Endometrial microvascular endothelial cells (primary cell): ENCODE measurements around the gene ABCF3. TPM values are rescaled to one million over a fixed set of nuclear protein-coding genes. Genes with fewer than 3 reads are reported as not detected.

Experiments used
- in situ Hi-C: cut with HindIII; loops from 2 replicates; pipeline ENCODE4 v1.10.0; 2017; ENCODE audit warnings: low sequenced_read_pairs, low pct_unique_long_range_greater_than_20kb; ENCODE audit errors: inconsistent ontology term
- total RNA-seq: library from RNA; depleted of rRNA; stranded (reverse); fragments of >200 nt; gene quantifications from one replicate; pipeline ENCODE4 v1.2.3, GENCODE V29; 2015; ENCODE audit errors: inconsistent ontology term

The ABCF3 gene
- total RNA-seq, 1 donor from 2014 or later = 68.2 TPM

- in situ Hi-C loops = no loop called here
Observed at GRCh38 chr3:184165543-184165942, 20.5 kb upstream of the ABCF3 start.

- in situ Hi-C loops = no loop called here
Observed at GRCh38 chr3:184166671-184167070, 19.3 kb upstream of the ABCF3 start.

- in situ Hi-C loops = no loop called here
Observed at GRCh38 chr3:184167786-184168185, 18.2 kb upstream of the ABCF3 start.

GRCh38 chr3:184168363-184169120 lies 17.5 kb upstream of the ABCF3 start:
- in situ Hi-C loops = no loop called here

- in situ Hi-C loops = no loop called here
Observed at GRCh38 chr3:184169896-184170875, 15.8 kb upstream of the ABCF3 start.

GRCh38 chr3:184171562-184171961 lies 14.4 kb upstream of the ABCF3 start:
- in situ Hi-C loops = no loop called here

- in situ Hi-C loops = no loop called here
Observed at GRCh38 chr3:184172681-184173373, 13.2 kb upstream of the ABCF3 start.

- in situ Hi-C loops = no loop called here
Observed at GRCh38 chr3:184173374-184173722, 12.7 kb upstream of the ABCF3 start.

- in situ Hi-C loops = no loop called here
Observed at GRCh38 chr3:184174284-184174645, 11.7 kb upstream of the ABCF3 start.

GRCh38 chr3:184174646-184175492 lies 11.1 kb upstream of the ABCF3 start, which contains the start of gene AP2M1:
AP2M1 (plus strand) TSS chr3:184174855; CDS start chr3:184176994, 2,139 bp downstream.
- in situ Hi-C loops = no loop called here

GRCh38 chr3:184175506-184175905 lies 10.5 kb upstream of the ABCF3 start:
- in situ Hi-C loops = no loop called here

GRCh38 chr3:184175981-184176376 lies 10.0 kb upstream of the ABCF3 start:
- in situ Hi-C loops = no loop called here

- in situ Hi-C loops = no loop called here
Observed at GRCh38 chr3:184176377-184177330, 9.3 kb upstream of the ABCF3 start.

- in situ Hi-C loops = no loop called here
Observed at GRCh38 chr3:184177331-184177731, 8.7 kb upstream of the ABCF3 start.

GRCh38 chr3:184177767-184178306 lies 8.2 kb upstream of the ABCF3 start:
- in situ Hi-C loops = no loop called here

GRCh38 chr3:184178521-184179138 lies 7.4 kb upstream of the ABCF3 start:
- in situ Hi-C loops = no loop called here

- in situ Hi-C loops = no loop called here
Observed at GRCh38 chr3:184180165-184180564, 5.8 kb upstream of the ABCF3 start.
